Dedifferentiated amniotic fluid mesenchymal stem cell (primary cell): Measurements from ENCODE around the gene ZMAT5.
A peak's percentile ranks its signal among the peaks of the same experiment; 100 is the strongest.

ENCODE experiments used
- DNase-seq: peaks from one replicate; pipeline ENCODE4 v3.0.0-alpha.2; 2016; ENCODE audit errors: extremely low spot score

Gene ZMAT5, protein sequence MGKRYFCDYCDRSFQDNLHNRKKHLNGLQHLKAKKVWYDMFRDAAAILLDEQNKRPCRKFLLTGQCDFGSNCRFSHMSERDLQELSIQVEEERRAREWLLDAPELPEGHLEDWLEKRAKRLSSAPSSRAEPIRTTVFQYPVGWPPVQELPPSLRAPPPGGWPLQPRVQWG

DNA sequence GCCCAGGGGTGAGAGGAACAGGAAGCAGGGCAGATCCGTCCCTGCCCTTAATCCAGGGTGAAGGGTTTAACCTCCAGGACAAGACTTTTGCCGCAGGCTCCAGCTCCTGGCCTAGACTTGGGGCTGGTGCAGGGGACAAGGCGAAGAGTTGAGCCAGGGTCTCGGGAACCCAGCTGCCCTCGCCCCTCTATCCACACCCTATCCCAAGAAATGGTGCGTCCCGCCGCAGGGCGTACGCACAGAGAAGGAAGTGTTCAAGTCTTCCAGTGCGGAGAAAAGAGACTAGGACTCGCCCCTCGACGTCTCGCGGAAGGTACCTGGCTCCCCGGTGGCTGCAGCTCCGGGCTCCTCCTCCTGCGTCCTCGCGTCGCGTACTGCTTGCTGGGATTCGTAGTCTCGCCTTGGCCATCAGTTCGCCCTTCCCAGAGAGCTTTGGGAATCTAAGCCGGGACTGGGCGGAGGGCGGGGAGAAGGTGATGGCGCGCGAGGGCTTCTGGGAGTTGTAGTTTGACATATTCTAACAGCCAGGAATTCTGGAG is at the start of gene ZMAT5:
TSS of gene ZMAT5 (minus strand) at position 376 of the 539 bp plus-strand sequence. CDS start 18,463 bp downstream, outside the sequence.
- peak; percentile 94 for DNase-seq

DNA sequence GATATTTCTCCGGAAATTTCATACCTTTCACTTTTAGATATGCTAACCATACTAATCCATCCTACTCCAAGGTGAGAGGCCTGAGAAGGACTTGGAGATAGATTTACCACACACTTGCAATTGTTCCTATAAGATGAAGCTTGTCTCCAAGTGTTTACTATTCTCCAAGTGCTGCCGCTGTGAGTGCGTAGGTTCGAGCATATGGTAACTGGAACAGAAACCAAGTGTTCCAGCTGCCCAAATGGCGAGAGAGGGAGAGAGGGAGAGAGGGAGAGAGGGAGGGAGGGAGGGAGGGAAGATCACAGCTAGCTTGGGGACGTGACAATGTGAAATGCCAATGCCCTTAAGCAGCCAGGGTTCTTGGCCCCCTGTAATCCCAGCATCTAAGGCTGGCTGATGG is 49.7 kb upstream of the ZMAT5 start:
- DNase-seq, result no peak

DNA sequence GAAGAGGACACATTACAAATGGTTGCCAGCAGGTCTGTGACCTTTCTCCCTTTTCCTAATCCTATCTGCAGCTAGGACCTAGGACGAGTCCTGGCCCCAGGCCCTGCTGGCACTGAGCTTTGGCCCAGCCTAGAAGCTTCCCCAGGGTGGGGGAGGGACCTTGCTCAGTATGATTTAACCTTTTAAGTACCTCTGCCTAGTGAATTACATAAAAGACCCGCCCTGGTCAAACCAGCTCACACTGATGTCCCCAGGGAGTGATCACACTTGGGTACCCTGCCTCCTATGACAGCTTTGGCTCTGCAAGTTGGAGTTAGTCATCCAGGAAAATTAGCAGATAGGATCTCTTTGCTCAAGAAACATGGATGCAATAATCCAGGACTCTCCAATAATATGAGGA is 49.3 kb upstream of the ZMAT5 start:
- no peak for DNase-seq

DNA sequence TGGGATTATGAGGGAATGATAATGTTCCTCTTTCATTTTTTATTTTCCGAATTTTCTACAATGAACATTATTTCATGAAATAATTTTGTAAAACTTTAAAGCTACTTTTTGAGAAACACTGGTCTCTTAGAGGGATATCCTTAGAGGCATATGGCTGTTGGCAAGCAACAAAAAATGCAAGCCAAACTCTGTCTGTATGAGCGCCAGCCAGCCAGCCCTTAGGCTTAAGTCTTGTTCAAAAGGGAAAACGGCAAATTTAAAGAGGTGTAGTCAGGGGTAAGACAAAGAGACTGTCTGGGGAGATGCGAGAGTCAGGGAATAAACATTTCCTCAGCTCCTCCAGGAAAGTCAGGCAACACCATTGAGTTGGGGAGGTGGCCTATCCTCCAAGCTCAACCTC is 48.8 kb upstream of the ZMAT5 start:
- no peak for DNase-seq

DNA sequence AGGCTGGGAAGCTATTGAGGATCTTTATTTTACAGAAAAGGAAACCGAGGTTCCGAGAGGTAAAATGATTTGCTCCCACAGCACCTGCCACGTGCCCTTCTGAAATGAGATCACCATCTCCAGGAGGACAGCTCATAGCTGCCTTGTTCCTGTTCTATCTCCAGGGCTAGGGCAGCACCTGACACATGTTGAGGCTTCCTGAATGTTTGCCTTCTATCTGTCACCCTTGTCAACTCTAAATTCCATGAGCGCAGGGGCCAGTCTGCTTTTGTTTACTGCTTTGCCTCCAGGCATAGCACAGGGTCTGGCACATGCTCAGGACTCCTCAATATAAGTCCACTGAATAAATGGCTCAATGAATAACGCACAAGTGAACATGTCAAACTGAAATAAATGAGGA is 47.2 kb upstream of the ZMAT5 start:
- DNase-seq, result no peak

DNA sequence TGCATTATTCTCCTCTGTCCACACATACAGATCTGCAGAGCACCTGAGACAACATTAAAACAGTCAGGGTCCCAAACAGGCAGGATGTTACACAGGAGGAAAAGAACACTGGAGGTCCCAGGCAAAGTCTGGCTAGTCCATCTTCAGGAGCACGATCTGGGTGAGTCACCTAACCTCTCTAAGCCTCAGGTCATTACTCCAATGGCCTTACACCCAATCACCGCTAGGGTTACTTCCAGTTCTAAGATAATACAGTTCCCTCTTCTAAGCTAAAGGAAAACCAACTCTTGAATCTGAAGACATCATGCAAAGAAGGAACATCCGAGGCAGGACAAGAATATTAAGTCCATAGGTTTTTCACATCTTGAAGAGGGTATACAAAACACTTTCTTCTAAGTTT is 46.8 kb upstream of the ZMAT5 start:
- DNase-seq, result no peak

DNA sequence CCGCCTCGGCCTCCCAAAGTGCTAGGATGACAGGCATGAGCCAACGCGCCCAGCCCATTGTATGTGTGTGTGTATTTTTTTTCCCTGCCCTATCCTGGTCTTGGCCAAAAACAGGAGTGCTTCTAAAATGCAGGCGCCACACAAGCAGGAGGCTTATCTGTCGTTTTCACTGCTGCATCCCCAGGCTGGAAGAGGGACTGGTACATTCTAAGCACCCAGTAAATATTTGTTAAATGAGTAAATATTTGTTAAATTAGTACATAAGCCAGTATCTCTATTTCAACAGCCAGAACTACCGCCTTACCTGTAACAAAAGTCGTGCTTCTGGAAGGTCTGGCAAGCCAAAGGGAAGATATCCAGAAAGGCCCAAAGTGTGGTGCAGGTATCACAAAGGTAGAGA is 46.3 kb upstream of the ZMAT5 start:
- no peak for DNase-seq

DNA sequence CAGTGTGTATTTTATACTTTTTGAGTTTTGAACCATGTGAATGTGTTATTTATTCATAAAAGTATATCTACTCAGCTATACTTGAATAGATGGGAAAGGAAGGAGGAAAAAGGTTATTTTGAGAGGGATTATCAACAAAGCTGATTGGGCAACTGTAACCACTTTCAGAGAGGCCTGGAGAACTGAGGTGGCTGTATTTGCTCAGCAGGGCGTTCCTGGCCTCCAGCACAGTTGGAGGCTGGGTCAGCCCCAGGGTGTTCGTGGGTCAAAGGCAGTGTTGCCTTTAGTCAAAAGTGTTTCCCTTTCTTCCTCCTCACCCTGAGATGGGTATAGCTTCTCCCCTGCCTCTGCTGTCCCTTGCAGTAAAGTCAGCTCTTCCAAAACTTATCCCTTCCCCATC is 44.6 kb upstream of the ZMAT5 start:
- DNase-seq, result no peak

DNA sequence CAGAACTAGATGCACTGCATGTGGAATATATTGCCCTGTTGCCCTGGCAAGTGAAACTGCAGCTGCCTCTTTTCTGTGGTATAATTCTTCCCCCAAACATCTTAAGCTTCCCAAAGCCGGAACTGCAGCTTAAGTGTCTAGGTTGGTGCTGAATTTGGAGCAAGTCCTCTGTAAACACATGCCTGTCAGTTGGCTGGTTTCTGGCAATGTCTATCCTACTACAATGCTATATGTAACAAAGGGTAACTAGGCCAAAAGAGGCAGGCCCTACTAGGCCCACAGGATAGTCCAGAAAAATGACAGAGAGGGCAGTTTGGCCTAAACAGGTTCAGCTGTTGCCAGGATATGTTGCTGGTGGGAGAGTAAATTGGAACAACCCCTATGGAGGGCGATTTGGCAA is 43.4 kb upstream of the ZMAT5 start:
- no peak for DNase-seq

DNA sequence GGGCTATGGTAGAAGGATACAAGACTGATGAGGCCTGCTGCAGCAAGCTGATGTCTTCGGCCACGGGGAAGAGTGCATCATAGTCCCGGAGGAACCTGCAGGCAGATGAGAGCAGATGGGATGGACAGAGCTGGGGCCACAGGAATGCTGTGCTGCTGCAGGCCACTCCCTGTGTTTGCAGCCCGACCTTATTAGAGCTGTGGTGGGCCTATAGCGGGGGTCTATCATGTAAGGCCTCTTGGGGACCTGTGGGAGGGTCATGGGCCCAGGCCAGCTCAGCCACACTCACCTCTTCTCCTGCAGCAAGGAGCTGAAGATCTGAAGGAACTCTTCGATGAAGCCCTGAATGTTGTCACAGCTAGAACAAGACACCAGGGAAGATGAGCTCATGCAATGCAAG is 39.4 kb upstream of the ZMAT5 start:
- DNase-seq, result no peak

DNA sequence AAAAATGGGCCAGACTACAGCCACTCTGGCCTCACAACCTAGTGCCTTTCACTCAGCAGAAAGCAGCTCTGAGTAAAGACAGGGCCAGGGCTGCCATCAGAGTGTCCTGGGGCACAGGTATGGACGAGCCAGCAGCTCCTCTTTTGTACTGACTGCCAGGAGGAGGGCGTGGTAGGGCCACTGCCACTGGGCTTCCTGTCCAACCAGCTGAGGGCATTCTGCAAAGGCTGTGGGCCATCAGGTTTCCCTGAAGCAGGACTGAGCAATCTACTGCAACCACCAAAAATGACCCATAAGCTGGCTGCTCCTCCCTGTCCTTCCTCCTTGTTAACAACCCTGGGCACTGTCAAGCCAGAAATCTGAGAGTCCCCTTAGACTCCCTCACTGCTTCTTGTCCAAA is 38.2 kb upstream of the ZMAT5 start:
- DNase-seq, result no peak

DNA sequence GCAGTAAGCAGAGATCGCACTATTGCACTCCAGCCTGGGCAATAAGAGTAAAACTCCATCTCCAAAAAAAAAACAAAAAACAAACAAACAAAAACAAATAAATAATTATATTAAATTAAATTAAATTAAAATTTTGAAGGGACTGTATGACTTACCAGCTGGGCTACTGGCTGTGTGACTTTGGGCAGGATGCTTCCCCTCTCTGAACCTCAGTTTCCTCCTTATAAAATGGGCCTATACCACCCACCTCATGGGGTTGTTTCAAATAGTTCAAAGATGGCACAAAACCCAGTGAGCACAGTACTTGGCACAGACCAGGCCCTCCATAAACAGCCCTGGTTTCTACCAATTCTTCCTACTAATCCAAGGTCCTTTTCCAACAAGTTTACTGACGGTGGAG is 36.4 kb upstream of the ZMAT5 start:
- no peak for DNase-seq

DNA sequence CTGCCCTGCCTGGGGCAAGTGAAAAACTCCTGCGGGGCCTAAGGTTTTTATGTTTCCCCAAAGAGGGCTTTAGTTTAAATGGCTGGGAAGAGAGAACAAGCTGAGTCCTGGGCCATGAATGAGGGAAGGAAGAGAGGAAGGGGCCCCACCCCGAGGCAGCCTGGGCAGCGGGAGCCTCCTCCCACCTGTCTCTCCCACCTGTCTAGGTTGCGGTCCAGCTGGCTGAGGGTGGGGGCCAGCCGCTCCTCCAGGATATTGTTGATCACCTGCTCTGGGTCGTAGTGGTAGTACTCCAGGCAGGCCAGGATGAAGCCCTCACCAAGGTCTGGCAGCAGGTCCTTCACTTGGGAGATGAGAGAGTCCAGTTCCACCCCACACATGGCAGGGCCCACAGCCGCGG is 35.0 kb upstream of the ZMAT5 start:
- no peak for DNase-seq

DNA sequence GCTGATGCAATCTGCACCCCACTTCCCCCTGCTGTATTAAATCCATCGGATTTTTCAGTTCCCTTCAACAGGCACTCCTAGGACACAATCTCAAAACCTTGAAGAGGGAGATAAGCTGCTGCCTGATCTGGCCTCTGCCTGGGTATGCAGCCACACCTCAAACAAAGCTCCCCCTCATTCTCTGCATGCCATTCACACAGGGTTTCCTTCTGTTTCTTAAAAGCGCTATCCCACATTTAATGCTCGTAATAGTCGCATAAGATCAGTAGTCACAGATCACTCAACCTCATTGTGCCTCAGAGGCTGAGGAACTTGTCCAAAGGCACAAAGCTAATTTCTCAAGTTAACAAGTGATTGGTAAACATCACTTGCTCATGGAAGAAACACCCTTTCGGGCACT is 34.3 kb upstream of the ZMAT5 start:
- no peak for DNase-seq

DNA sequence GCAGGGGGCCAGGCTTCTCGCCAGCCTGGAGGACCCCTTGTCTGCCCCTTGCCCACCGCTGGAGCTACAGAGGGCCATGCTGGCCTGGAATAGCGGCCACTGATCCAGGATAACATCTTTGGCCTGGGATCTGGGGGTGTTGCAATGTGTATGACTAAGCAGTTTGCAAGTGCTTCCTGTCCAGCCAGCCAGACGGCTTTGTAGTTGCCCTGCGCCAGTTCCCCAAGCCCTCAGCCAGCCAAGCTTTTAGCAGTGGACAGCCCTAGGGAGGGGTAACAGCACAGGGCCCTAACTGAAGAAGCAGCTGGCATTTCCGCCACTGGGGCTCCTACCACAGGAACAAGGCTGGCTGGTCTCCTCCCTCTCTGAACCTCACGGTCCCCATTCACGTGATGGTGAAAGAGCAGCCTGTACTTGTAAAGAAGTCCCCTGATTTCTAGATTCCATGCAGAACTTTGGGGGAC is 32.4 kb upstream of the ZMAT5 start:
- peak; percentile 83 for DNase-seq

DNA sequence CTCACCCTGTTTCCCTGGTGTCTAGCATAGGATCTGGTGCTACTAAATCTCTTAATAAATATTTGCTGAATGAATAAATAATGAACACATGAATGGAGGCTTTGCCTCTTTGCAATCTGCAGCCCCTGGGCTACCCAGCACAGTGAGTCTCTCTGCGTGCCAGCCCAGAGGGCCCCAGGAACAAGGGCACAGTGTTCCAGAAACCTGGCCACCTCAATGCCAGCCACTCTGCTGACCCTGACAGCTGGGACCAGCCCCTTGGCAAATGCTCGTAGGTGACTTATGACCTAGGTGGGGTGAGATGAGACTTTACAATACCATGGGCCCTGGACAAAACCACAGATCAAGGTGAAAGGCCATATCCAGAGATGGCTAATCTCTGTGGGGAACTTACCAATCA is 32.0 kb upstream of the ZMAT5 start:
- no peak for DNase-seq

DNA sequence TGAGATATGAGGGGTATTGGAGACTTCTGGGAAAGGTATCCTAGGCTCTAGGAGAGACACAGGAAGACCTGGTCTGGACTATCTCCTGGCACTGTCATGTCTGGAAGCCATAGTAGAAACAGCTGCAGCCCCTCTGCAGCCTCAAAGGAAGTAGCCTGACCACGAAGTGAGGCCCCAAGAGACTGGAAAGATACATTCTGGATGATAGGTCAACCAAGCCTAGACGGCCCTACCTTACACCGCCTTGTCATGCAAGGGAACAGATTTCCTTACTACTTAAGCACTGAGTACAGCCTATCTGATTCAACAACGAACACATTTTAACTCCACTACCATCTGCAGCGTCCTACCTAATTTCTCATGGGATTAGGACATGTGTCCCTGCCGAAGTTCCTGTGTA is 31.5 kb upstream of the ZMAT5 start:
- no peak for DNase-seq

DNA sequence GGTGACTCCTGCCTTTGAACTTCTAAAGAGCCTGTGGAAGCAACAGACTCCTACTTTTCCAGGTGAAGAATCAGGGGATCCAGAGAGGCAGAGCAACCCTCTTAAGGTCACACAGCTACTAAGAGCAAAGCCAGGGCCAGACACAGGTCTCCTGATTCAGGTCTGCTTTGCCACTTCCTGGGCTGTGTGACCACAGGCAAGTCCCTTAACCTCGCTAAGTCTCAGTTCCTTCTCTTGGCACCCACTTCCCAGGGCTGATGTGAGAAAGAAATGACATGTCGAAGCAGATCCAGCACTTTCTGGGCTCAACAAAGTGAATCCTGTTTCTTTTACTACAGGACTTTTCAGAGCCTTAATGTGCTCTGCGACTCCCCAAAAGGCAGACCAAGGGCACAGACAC is 30.5 kb upstream of the ZMAT5 start:
- DNase-seq, result no peak

DNA sequence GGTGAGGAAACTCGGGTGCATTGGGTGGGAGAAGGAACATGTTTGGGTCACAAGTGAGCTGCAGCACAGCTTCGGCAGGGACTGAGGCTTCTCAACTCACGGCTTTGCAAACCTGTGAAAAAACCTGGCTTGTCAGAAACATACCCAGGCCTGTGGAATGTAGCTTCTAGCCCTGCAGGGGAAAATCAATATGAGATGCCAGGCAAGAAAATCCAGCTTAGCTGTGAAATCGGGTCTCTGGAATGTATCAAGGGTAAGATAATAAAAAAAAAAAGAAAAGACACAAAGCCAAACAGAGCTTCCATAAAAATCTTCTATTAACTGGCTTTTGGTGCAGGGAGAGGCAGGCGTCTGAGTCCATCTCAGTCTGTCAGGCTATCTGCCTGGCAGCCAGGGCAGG is 28.9 kb upstream of the ZMAT5 start:
- DNase-seq, result no peak

DNA sequence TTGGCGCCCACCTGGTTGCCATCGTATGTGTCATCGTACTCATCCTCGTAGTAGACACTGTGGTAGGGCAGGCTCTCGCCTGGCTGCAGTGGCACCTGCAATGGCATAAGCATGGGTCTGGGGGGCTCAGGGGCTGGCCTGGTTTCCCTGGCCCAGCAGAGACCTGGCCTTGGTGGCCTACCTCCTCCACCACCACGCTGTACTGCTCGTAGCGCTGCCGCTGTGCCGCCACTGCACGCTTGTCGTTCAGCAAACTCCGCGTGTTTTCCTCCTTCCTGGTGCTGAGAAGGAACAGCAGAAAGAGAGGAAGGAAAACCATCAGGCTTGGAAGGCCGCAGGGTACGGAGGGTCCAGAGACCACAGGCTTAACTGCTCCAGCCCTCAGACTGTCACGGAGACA is 26.6 kb upstream of the ZMAT5 start:
- DNase-seq, result no peak

DNA sequence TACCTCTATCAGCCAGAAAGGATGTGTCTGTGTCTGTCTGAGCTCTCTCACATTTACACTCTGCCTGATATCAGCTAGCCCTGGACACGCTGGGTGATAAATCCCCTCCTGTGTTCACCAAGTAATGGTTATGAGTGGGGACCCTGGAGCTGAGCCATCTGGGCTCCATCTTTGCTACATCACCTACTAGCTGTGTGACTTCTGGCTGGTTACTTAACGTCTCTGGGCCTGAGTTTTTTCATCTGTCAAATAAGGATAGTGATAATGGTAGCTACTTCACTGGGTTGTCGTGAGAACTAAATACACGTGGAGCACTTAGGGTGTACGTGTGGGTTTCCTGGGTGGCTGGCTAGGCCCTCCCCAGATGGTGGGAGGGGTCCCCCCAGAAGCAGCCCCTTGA is 23.3 kb upstream of the ZMAT5 start:
- DNase-seq, result no peak

DNA sequence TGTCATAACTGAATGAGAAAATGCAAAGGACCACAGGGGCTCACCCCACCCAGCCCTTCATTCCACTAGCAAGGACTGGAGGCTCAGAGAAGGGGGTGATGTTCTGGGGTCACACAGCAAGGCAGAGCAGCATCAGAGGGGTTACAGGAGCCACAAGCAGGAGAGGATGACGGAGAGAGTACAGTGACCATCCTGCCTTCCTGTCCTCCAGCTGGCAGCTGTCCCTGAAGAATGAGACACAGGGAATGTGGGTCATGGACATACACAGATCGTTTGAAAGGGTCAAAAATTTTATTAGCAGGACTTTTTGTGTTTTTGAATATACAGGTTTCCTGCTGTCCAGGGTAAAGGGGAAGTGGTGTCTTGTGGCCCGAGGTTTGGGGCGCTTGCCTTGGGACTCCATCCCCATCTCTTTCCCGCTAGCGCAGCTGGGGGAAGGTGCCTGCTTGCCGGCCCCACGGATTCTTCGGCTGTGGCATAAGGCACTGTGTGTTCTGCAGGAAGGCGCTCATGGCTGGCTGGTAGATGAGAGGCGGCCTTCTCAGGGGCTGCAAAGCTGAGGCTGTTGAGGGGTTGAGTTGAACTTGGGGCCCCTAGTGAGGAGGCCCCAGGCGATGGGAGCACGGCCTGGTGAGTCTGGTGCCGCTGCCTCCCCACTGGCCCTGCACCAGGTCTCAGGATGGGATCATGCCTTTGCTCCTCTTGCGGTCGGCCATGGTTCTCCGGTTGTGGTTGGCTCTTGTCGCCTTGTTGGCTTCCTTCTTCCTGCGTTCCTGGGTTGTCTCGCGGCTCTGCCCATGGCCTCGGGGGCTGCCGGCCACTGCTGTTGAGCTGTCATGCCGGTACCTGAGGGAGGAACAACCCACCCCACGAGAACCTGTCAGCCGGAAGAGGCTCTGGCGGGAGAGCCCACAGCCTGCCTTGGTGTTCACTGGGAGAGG is 21.8 kb upstream of the ZMAT5 start:
- no peak for DNase-seq

DNA sequence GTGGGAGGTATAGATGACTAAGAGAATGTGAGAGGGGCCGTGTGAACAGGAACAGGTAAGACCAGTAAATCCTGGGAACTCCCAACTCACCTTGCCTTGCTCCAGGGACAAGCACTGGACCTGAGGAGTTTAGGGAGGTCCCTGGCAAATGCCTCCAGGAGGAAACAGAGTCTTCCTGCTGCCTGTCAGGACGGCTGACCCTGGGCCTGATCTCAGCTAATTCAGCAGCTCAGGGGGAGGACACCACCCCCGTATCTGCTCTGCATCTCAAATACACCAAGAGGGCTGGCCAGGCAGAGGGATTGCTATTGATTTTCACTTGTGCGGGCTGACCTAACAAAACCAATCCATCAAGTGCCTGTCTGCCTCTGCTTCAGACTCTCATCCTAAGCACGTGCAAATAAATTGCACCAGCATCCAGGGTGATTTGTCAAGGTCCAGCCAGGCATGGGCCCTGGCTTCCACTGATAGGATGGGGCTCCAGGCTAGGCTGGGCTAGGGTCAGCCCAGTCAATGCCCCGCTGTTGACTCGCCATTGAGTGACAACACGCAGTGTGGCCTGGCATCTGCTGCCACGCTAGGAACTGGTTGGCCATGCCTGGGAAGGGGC is 20.7 kb upstream of the ZMAT5 start:
- DNase-seq, result no peak
